ENCODE results near the gene LPP.
A peak's percentile ranks its signal among the peaks of the same experiment; 100 is the strongest.

The LPP gene

GRCh38 chr3:188305220-188305619, 151.3 kb downstream of the LPP start:
- DNase-seq = no peak

- no peak for DNase-seq
These were observed 152.6 kb downstream of the LPP start for GRCh38 chr3:188306435-188307005.

GRCh38 chr3:188309437-188310269, 155.7 kb downstream of the LPP start:
- DNase-seq = no peak

- DNase-seq = peak; percentile 49
These were observed 156.3 kb downstream of the LPP start for GRCh38 chr3:188310270-188310710.

DNA sequence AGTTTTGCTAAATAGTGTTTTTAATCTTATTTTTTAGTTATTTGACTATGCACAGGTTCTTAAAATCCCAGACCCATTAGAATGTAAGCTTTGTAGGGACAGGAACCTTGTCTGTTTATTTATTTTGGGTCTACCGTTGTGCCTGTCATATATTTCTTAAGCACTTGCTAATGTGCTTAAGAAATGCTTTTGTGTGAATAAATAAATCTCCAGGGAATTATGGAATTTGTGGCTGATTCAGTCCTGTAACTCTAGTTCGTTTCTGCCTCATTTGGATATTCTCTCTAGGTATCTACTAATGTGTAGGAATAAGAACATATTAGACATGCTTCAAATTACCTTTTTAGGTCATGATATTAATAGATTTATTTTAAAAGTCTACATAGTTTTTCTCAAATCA, 161.6 kb downstream of the LPP start:
- peak; percentile 40 for DNase-seq

- DNase-seq = no peak
These were observed 162.2 kb downstream of the LPP start for GRCh38 chr3:188316021-188316722.

DNA sequence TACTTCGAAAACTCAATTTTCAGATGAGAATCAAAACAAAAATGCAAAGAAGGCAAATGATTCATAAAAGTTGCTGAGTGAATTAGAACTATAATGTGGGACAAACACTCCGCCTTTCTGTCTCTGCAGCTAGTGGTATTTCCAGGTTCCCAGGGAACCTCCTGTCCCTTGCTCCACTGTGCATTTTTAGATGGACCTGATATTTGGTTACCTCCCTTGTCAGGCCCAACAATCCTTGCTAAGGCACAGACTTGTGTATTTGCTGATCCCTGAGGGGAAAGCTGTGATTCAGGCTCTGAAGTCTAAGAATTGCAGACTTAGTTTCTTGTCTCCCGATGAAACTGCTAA, 162.7 kb downstream of the LPP start:
- peak; percentile 46 for DNase-seq

DNA sequence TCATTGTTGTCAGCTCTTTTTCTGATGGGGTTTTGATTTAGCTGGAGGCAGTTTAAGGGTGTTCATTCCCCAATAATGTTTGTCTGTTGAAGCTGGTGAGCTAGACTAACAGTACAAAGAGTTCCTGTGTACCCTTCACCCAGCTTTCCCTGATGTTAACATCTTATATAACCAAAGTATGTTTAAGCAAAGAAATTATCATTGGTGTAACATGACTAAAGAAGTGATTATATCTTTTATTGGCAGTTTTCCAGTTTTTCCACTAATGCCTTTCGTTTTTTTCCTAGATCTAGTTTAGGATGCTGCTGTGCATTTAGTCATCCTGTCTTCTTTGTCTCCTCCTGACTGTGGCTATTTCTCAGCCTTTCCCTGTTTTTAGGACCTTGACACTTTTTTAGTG, 165.6 kb downstream of the LPP start:
- DNase-seq = peak; percentile 74

- peak; percentile 80 for DNase-seq
These were observed 166.8 kb downstream of the LPP start for GRCh38 chr3:188320757-188321156.

DNA sequence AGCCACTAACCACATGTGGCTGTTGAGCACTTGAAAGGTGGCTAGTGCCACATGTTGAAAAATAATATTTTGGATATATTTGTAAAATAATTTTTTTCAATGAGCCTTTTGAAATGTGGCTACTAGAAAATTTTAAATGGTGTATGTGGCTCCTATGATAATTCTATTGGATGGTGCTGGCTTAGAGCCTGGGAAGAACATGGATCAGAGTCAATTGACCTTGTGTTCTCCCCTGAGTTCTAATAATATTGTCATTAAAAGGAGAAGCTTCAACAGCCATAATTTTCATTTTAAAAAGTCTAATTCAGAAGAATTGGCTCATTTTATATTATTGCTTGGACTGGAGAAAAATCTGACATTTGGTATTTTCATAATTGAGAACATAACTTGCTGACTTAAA, 167.3 kb downstream of the LPP start:
- no peak for DNase-seq

- no peak for DNase-seq
These were observed 168.4 kb downstream of the LPP start for GRCh38 chr3:188322135-188322887.

DNA sequence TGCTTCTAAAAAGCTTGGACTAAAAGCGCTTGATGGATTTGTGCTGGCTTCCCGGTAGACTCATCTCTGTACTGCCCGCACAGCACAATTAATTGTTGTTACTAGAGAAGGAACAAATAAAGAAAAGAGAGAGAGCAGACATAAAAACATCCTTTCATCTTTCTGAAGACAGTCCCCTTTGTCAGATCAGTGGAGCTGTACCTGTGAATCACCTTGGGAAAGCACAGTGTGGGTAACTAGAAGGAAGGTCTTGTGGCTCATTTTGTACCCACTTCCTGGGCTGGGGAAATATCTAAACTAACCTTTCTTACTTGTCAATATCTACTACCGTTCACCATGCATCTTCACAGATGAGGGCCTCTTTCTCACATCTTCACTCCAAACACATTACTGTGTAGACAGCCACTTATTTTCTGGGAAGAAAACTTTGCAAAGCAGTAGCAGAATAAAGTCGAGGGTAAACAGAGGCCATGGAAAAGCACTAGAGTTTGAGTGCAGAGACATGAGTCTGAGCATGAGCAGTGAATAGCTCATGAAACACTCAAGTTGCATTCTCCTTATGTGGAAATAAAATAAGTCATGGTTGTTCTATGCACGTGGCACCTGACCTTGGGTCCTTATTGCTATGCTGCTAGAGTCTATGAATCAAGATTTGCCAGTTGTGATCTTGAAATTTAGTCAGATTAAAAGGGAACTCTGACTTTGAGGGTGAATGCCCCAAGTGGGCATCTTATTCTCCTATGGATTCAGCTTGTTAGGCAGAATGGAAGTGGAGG, 169.3 kb downstream of the LPP start:
- DNase-seq = no peak

DNA sequence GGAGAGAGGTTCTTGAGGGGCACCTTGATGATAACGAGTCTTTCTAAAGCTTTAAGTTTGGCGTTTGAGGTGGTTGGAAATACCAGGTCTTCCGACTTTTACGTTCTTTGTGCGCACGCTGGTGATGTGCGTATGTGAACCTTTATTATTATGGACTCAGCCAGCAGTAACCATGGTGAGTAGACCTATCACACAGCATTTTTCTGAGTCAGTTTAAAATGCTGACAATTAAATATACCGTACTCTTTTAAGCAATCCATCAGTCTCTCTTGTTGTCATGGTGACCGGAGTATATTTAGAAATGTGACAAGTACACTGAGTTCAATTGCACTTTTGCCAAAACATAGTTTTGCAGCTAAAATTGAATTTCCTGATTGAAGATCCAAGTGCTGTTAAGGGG, 172.2 kb downstream of the LPP start:
- DNase-seq = peak; percentile 44

DNA sequence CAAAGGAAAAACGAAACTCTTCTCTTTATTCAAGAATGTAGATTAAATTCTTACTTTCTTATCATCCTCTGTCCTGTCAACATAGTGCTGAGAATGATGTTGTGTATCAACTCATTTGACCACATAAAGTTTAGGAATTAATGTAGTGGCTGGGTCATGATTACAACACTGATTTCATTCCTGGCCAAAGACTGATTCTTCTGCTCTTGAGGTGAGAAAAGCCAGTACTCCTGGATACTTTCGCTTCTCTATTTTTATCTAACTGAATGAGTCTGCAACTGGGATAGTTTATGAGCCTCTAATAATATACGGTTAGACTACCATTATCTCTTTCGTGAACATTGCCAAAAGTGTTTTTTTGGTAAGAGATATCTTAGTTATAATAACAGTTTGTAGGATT, 173.0 kb downstream of the LPP start:
- DNase-seq = no peak

GRCh38 chr3:188327433-188327832, 173.5 kb downstream of the LPP start:
- DNase-seq = no peak

GRCh38 chr3:188330138-188330537, 176.2 kb downstream of the LPP start:
- no peak for DNase-seq

DNA sequence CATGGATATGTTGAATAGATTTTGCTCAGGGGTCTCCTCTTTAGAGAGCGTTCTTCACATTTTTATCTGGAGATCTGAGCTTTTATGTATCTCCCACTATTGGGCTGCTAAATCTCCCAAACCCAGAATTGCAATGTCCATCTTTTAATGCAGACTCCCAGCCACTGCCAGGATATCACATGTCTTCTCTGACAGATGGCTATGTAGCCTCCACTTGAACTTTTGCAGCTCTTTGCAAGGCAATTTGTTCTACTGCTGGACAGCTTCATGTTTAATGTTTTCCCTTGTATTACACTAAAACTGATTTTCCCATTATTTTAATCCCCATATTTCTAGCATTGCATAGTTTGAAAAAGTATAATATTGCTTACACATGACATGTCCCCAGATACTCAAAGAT, 177.2 kb downstream of the LPP start:
- DNase-seq = no peak

DNA sequence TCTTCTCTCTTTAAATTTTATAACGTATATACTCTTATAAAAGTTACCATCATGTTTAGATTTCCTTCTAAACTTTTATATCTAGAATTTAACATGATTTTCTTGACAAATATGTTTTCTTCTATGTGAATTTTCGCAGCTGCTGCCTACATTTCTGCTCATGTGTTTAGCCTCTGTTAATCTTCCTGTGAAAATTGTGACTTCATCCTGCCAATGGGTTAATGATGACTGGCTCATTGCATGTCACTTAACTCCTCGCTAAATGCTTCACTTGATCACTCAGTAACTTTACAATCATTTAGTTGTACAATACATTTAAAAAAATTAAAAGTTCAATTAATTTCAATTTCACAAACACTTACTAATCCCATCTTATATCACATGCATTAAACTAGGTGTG, 178.1 kb downstream of the LPP start:
- no peak for DNase-seq

- no peak for DNase-seq
These were observed 181.7 kb downstream of the LPP start for GRCh38 chr3:188335656-188336055.

- no peak for DNase-seq
These were observed 182.2 kb downstream of the LPP start for GRCh38 chr3:188336178-188336577.

DNA sequence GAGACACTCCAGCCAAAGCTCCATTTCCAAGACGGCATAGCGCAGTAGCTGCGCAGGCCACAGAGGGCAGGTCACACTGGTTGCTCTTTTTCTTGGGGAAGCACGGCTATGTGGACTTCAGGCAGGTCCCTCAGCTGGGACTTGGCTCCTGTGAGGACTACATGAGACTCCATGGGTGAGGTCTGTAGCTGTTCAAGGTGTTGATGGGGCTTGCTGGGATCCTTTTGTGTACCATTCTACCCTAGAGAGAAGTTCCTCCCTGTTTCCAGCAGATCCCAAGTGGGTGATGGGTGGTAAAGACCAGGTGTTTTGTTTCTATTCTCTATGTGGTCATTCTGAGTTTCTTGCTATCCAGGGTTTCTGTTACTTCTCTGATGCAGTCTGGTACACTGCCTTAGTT, 183.3 kb downstream of the LPP start:
- DNase-seq = no peak

DNA sequence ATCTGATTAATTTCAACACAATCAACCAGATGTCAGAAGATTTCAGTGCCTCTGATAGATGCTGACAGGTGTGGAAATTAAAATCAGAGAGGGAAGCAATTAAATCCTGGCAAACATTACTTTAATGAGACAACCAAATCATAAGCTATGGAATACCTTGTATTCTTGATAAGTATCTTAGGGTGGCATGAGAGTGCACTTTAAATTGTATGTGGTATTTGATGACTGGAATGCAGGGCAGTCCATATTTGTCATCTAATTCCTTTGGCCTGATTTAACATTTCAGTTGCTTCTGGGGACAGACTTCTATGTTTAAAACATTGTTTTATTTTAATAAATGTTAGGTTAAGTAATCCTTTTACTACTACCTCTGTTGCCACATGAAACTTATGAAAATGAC, 184.1 kb downstream of the LPP start:
- peak; percentile 34 for DNase-seq
